Loucy (cell line): ENCODE measurements around the gene MACF1.

ENCODE experiments used
- H2AFZ ChIP-seq: fragments of 200-600 bp; sonication (generic); 2 replicates; pipeline ENCODE4 v1.6.0; 2016; ENCODE audit warnings: antibody characterized with exemption, mild to moderate bottlenecking, low read length, moderate library complexity
- H3F3A ChIP-seq: fragments of 200-600 bp; 2 replicates; pipeline ENCODE4 v1.6.0; 2016; ENCODE audit warnings: antibody characterized with exemption, low read depth, mild to moderate bottlenecking
- H3K27me3 ChIP-seq: fragments of 200-600 bp; sonication (generic); 2 replicates; pipeline ENCODE4 v1.6.1; 2014; ENCODE audit warnings: low read length, mild to moderate bottlenecking; ENCODE audit not compliant: insufficient read depth, poor library complexity, severe bottlenecking
- H3K36me3 ChIP-seq: fragments of 200-600 bp; sonication (generic); 2 replicates; pipeline ENCODE4 v1.6.1; 2016; ENCODE audit warnings: low read length; ENCODE audit not compliant: insufficient read depth
- H3K4me1 ChIP-seq: fragments of 200-600 bp; sonication (generic); 2 replicates; pipeline ENCODE4 v1.5.1; 2014; ENCODE audit warnings: low read length, mild to moderate bottlenecking; ENCODE audit not compliant: insufficient read depth, poor library complexity, severe bottlenecking
- H3K4me2 ChIP-seq: fragments of 200-600 bp; sonication (generic); 2 replicates; pipeline ENCODE4 v1.6.0; 2014; ENCODE audit warnings: antibody characterized with exemption, low read length, low read depth, mild to moderate bottlenecking; ENCODE audit not compliant: poor library complexity, severe bottlenecking
- H3K4me3 ChIP-seq: fragments of 200-600 bp; sonication (generic); 2 replicates; pipeline ENCODE4 v1.5.1; 2014; ENCODE audit warnings: low read length, mild to moderate bottlenecking, mixed read lengths; ENCODE audit not compliant: poor library complexity, severe bottlenecking
- H3K79me2 ChIP-seq: fragments of 200-600 bp; sonication (generic); 2 replicates; pipeline ENCODE4 v1.6.1; 2014; ENCODE audit warnings: low read length; ENCODE audit not compliant: insufficient read depth
- H3K9ac ChIP-seq: fragments of 200-600 bp; sonication (generic); 2 replicates; pipeline ENCODE4 v1.6.0; 2014; ENCODE audit warnings: mild to moderate bottlenecking, low read depth, low read length, moderate library complexity; ENCODE audit not compliant: poor library complexity, severe bottlenecking
- H3K9me2 ChIP-seq: fragments of 200-600 bp; sonication (generic); replicated peaks from 2 replicates; pipeline ENCODE4 v1.6.1; 2016; ENCODE audit warnings: low read depth, low read length, mixed read lengths
- H3K9me3 ChIP-seq: fragments of 200-600 bp; sonication (generic); 2 replicates; pipeline ENCODE4 v1.6.1; 2014; ENCODE audit warnings: mild to moderate bottlenecking, antibody characterized with exemption, low read length, low read depth; ENCODE audit not compliant: insufficient read depth
- H4K20me1 ChIP-seq: fragments of 200-600 bp; sonication (generic); 2 replicates; pipeline ENCODE4 v1.6.0; 2014; ENCODE audit warnings: antibody characterized with exemption, low read length, mild to moderate bottlenecking; ENCODE audit not compliant: insufficient read depth, poor library complexity, severe bottlenecking
- CTCF ChIP-seq: fragments of 200-600 bp; sonication (generic); conservative IDR thresholded peaks from 2 replicates; pipeline ENCODE4 v1.5.1; 2014; ENCODE audit warnings: mild to moderate bottlenecking, antibody characterized with exemption, low read length
- EZH2phosphoT487 ChIP-seq: fragments of 200-600 bp; IDR thresholded peaks from 2 replicates; pipeline ENCODE4 v1.6.1; 2018; ENCODE audit warnings: antibody characterized with exemption, mild to moderate bottlenecking, moderate library complexity, borderline replicate concordance

Gene MACF1

GRCh38 chr1:39342776-39343175 lies 138.3 kb downstream of the MACF1 start:
- no peaks in the 10 kb centered on the region for H3K79me2 ChIP-seq
- H3K4me2 ChIP-seq = no peak overlapping the region
- H3K9me2 ChIP-seq = no peaks in the 10 kb centered on the region
- TF ChIP-seq CTCF (no peak), EZH2phosphoT487 (no peak)
- peaks cover 86% of the 10 kb centered on the region for H3K36me3 ChIP-seq
- no peaks in the 10 kb centered on the region for H3K27me3 ChIP-seq
- no peak overlapping the region for H2AFZ ChIP-seq
- H4K20me1 ChIP-seq = no peaks in the 10 kb centered on the region
- H3F3A ChIP-seq = no peaks in the 10 kb centered on the region
- H3K4me1 ChIP-seq = no peaks in the 10 kb centered on the region
- H3K9ac ChIP-seq = no peak overlapping the region
- H3K9me3 ChIP-seq = no peaks in the 10 kb centered on the region
- H3K4me3 ChIP-seq = no peak overlapping the region

- Histone ChIP-seq H3F3A (no peaks in the 10 kb centered on the region), H3K4me3 (no peak overlapping the region), H2AFZ (no peak overlapping the region), H3K4me1 (no peaks in the 10 kb centered on the region), H3K9me2 (no peaks in the 10 kb centered on the region), H3K79me2 (no peaks in the 10 kb centered on the region), H3K4me2 (no peak overlapping the region), H3K9ac (no peak overlapping the region), H3K9me3 (no peaks in the 10 kb centered on the region), H3K27me3 (no peaks in the 10 kb centered on the region), H4K20me1 (no peaks in the 10 kb centered on the region), H3K36me3 (peaks cover 86% of the 10 kb centered on the region)
- TF ChIP-seq EZH2phosphoT487 (no peak), CTCF (no peak)
Measured at GRCh38 chr1:39344394-39345154, 140.1 kb downstream of the MACF1 start.

- Histone ChIP-seq H3K9ac (no peak overlapping the region), H3F3A (no peaks in the 10 kb centered on the region), H3K27me3 (no peaks in the 10 kb centered on the region), H4K20me1 (no peaks in the 10 kb centered on the region), H2AFZ (no peak overlapping the region), H3K9me3 (no peaks in the 10 kb centered on the region), H3K36me3 (peaks cover 87% of the 10 kb centered on the region), H3K9me2 (no peaks in the 10 kb centered on the region), H3K79me2 (no peaks in the 10 kb centered on the region), H3K4me2 (no peak overlapping the region), H3K4me3 (no peak overlapping the region), H3K4me1 (no peaks in the 10 kb centered on the region)
- TF ChIP-seq CTCF = no peak
- no peak for TF ChIP-seq EZH2phosphoT487
Measured at GRCh38 chr1:39346872-39347271, 142.4 kb downstream of the MACF1 start.
